CD4-positive, alpha-beta T cell treated with Interleukin-21 for 1 hour (primary cell): ENCODE data around the gene MAML3.

Experiments
- DNase-seq: peaks from one replicate; pipeline ENCODE4 v3.0.0-alpha.2; 2020

MAML3 gene

GRCh38 chr4:139889264-139889663, 264.7 kb downstream of the MAML3 start:
- DNase-seq, result no peak

- DNase-seq, result no peak
Observed at GRCh38 chr4:139887962-139888735, 265.8 kb downstream of the MAML3 start.

GRCh38 chr4:139887376-139887802, 266.6 kb downstream of the MAML3 start:
- DNase-seq, result no peak

- no peak for DNase-seq
Observed at GRCh38 chr4:139886798-139887197, 267.2 kb downstream of the MAML3 start.

DNA sequence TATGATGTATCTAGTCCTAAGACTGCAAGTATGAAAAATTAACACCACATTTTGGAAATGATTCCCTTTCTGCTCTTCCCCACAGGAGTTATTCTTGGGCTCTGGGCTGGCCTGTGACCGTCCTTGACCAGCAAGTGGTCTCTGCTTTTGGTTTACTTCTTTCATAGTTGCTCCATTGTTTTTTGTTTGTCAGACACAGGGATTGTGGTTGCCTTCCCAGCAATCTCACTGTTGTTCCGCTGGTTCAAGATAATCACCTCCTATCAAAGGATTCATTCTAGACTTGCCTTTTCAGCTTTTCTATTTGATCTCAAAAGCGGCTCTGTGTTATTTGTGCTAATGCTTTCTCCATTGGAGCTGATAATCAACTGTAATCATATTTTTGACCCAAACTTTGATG, 269.5 kb downstream of the MAML3 start:
- no peak for DNase-seq

- no peak for DNase-seq
Observed at GRCh38 chr4:139880841-139881240, 273.1 kb downstream of the MAML3 start.

GRCh38 chr4:139878050-139878449, 275.9 kb downstream of the MAML3 start:
- DNase-seq, result no peak

DNA sequence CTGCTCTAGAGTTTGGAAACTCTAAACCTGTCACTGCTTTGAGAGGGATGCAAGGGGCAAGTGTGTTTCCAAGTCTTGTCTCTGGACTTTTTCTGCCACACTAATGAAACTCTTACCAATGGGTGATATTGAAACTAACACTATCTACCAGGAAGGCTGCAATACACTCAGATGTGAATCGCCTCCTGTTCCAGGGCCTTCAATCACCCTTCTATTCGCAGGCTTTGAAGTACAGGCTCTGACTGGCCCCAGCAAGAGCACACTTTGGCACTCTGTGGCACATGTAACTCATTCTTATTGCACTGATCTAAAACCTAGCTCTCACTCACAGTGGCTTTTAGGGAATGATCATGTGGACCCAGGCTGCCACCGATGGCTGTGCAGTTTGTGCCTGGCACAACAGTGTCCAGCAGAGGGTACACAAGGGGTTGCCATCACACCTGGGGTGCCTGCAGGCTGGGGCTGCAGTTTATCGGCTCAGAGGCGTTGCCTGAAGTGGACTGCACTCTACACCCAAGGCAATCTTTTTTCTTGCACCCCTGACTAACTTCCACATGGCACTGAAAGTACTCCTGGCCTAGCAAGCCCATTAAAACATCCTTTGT, 277.5 kb downstream of the MAML3 start:
- no peak for DNase-seq

DNA sequence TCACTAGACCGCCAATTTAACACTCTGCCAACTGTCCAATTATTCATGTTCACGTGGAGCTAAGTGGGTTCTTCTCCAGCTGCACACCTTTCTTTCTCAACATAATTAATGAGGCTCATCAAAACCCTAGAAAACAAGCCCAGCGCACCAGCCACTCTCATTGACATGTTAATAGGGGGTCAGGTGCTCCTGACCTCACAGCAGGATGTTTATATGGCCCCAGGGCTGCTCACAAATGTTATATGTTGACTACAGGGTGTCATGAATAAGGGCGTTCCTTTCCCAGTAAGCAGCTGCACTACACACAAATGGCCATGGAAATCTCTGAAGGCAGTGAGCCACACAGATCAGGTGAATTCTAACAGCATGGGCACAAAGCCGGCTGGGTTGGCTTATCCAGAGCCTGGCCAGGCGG, 278.6 kb downstream of the MAML3 start:
- DNase-seq, result no peak

DNA sequence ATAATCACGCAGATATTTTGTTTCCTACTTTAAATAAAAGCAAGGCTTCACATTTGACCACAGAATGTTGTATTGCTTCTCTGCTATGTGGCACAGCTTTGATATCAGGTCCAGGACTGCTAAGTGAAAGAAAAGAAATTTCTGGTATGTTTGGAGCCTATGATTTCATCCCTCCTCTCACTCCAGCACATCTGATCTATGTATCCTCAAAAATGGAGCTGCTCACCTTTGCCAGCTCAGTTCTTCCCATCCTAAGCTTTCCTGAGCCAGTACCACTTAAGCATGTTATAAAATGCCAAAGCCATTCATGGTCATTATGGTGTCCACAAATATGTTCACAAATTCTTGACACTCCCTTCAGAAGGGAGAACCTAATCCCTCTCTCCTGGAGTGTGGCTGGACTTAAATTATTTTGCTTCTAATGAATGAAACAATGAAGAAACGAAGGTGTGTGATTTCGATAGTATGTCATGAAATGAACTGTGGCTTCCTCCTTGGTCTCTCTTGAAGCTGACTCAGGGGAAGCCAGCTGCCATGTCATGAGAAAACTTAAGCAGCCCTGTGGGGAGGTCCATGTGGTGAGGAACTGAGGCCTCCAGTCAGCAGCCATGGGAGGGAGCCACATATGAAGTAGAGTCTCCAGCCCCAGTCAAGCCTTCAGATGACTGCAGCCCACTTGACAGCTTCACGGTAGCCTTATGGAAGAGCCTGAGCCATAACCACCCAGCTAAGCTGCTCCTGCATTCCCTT, 280.7 kb downstream of the MAML3 start:
- DNase-seq, result no peak

GRCh38 chr4:139872274-139872673, 281.7 kb downstream of the MAML3 start:
- DNase-seq, result no peak

DNA sequence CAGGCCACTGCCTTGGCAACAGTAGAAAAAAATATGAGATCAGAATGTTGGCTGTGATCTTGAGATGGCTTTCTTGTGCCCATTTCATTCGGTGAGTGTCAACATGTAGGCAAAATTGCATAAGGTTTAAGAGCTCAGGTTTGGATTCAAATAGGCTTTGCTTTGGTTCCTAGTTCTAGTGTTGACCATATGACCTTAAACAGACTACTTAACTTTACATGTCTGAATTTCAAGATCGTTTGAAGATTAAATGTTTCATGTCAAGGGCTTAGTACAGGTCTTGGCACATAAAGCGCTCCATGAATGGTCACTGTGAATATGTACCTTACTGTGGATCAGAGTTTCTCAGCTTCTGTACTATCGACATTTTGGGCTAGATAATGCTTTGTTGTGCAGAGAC, 284.2 kb downstream of the MAML3 start:
- DNase-seq, result no peak

GRCh38 chr4:139866276-139866962, 287.6 kb downstream of the MAML3 start:
- DNase-seq, result no peak

GRCh38 chr4:139865537-139865936, 288.4 kb downstream of the MAML3 start:
- DNase-seq, result no peak

DNA sequence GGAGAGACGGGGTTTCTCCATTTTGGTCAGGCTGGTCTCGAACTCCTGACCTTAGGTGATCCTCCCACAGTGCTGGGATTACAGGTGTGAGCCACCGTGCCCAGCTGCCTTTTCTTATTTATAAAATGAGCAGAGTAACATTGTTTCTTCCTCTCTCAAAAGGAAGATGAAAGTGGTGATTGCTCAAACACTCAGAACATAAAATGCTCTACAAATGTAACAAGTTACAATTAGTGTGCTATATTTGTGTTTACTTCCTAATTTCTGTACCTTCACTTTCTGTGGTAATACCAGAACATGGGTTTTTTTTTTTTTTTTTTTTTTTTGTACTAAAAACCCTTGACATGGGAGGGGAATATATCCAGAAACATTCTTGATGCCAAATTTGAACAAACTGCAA, 290.5 kb downstream of the MAML3 start:
- DNase-seq, result no peak

- DNase-seq, result no peak
Observed at GRCh38 chr4:139861471-139861870, 292.5 kb downstream of the MAML3 start.

DNA sequence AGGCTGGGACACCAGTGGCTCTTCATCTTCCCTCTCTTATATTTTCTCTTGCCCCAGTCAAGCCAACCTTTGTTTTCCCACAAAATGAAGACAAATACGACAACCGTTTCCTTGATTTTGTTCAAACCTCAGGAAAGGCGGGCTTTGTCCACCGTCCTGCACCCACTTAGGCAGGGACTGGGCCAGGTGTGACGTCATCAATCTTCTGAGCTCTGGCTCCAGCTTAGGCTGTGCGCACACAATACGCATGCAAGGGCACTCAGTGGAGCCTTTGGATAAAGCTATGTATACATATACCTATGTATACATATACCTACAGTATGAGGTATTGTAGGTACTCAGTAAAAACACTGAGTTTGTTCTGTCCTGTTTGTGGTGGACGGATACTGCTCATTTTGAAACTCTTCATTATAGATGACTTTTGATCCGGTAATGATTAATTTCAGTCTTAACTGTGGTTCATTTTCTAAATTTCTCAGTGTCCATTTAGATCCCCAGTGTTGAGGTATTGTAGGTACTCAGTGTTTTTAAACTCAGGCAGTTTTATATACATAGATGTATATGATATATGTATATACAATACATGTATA, 293.5 kb downstream of the MAML3 start:
- DNase-seq, result no peak

GRCh38 chr4:139859876-139860275, 294.1 kb downstream of the MAML3 start:
- no peak for DNase-seq

DNA sequence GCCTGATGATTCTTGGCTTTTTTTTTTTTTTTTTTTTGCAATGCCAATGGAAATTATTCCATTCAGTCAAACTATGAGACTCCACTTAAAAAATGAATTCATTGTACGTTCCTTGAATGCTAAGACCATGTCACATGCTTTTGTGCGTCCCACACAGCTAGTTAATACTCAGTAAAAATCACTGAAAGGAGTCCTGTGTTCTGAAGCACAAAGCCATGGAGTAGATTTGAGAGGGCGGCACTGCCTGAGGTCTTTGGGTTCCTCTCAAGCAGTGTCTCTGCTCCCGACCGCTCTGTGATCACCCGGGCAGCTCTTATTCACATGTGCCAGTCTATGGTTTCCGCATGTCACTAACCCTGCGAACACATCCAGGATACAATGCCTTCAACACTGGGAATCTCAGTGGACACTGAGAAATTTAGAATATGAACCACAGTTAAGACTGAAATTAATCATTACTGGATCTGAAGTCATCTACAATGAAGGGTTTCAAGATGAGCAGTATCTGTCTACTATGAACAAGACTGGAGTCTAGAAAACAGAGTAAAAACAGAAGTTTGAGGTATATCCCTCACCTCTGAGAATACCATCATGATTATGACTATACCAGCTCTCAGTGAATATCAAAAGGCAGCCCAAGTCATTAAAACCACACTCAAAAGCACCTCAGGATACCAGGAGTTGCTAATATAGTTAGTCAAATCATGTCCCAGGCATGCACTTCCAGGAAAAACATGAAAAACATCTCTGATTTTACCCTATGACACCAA, 295.4 kb downstream of the MAML3 start:
- DNase-seq, result no peak

GRCh38 chr4:139857977-139858376, 296.0 kb downstream of the MAML3 start:
- no peak for DNase-seq

DNA sequence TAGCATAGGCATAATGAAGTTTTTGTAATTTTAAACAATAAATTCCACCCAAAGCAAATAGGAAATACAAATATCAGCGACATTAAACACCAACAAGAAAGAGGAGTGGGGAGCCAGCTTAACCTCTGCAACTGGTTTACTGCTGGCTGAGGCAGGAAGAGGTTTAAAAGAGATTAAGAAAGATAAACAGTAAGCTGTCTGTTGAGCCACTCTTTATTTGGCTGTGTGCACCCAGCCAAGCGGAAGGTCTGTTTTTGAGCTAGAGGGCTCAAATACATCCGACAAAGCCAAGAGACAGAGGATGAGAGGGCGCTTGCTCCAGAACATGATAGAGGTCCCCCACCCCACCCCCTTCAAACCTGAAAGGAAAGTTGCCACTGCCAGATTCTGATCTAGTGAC, 297.0 kb downstream of the MAML3 start:
- no peak for DNase-seq
